ENCODE data around the gene RTN4R. TPM values are rescaled to one million over a fixed set of nuclear protein-coding genes. Genes with fewer than 3 reads are reported as not detected.

The RTN4R gene
- total RNA-seq, 4 donors from 2014 or later = 9.1 to 15.7 (median 12.9) TPM

DNA sequence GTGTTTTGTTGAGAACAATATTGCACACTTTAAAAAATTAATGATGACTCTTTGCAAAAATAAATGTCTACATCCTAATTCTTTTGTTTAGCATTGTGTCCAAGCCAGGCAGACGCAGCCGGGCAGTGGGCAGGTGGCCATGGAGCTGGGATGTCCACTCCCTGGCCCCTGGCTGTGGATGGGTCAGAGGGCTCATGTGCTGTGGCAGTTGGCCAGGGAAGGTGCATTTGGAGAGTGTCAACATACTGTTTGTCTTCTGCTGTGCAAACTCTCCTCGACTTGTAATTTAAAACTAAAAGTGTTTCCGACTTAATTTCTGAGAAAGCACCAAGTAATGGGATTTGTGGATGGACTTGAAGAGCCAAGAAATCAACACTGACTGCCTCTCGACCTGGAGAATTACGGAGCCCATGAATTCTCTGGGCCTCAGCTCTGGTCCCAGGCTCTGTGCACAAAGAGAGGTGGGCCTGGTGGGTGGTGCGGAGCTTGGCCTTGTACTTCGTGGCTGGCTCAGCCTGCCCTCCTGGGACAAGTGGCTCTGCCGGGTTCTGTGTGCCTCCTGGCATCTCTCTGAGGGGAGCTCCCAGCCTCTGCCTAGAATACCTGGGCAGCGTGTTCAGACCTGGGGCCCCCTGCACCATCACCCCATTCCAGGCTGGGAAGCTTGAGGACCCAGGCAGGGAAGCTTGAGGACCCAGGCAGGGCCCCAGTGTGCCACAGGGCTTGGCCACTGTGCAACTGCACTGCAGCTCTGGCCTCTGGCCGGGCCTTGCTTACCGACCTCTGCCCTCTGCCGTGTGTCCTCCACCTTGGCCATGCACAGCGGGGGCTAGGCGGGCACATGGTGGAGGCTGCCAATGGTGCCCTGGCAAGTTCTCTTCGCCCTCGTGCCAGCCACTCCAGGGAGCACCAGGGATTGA lies 46.4 kb downstream of the RTN4R start:
- H3K4me3 ChIP-seq (ENCODE audit: low read depth, poor library complexity, severe bottlenecking) = no peak overlapping the region
- 60 to 67% methylated on average over 16 to 17 of the region's 17 CpGs for WGBS, 2 donors
- TF ChIP-seq POLR2A (IDR thresholded peaks at IDR 0.05) = no peak
- intact Hi-C loops (cut with DNase I; ENCODE audit: low total_unique reads) = no loop called here
- DNase-seq (ENCODE audit: low spot score in 2 of 2) = no peak

DNA sequence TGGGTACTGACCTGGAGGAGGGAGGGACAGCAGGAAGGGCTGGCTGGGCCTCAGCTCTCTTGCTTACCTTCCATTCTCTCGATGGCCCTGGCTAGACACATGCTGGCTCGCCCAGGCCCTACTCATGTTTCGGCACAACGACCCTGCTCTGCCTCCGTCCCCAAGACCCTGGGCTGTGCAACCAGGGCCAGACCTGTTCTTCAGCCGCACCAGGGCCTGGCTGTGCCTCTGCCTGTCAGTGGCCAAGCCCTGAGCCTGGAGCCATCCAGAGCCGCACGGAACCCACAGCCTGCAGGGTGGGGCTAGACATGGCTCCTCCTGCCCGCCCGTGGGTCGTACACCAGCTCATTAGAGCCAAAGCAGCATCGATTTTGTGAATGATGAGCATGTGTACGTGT lies 47.5 kb downstream of the RTN4R start:
- 46 to 61% methylated on average over 13 of the region's 13 CpGs for WGBS, 2 donors
- H3K4me3 ChIP-seq (ENCODE audit: low read depth, poor library complexity, severe bottlenecking) = no peak overlapping the region
- DNase-seq (ENCODE audit: low spot score in 2 of 2) = no peak
- intact Hi-C loops (cut with DNase I; ENCODE audit: low total_unique reads) = no loop called here
- TF ChIP-seq POLR2A (IDR thresholded peaks at IDR 0.05) (no peak), CTCF (IDR thresholded peaks at IDR 0.05) (no peak)

GRCh38 chr22:20219667-20220628 lies 48.2 kb downstream of the RTN4R start:
- TF ChIP-seq POLR2A (IDR thresholded peaks at IDR 0.05) = no peak
- no peak for TF ChIP-seq CTCF (IDR thresholded peaks at IDR 0.05)
- no peak for DNase-seq (ENCODE audit: low spot score in 2 of 2)
- no peak overlapping the region for H3K4me3 ChIP-seq (ENCODE audit: low read depth, poor library complexity, severe bottlenecking)
- intact Hi-C loops (cut with DNase I; ENCODE audit: low total_unique reads) = no loop called here
- WGBS, 2 donors = 92% methylated on average over 10 of the region's 10 CpGs

DNA sequence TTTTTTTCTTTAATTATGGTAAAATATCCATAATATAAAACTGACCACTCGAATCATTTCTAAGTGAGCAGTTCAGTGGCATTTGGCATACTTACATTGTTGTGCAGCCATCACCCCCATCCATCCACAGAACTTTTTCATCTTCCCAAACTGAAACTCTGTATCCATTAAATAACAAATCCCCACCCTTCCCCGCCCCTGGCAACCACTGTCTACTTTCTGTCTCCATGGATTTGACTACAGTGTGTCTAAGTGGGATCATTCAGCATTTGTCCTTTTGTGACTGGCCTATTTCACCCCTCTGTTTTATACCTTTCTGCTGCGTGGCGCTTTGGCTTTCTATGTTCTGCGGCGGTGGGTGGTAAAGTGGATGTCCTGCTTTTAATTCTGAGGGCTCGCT lies 49.1 kb downstream of the RTN4R start:
- no peak overlapping the region for H3K4me3 ChIP-seq (ENCODE audit: low read depth, poor library complexity, severe bottlenecking)
- no peak for TF ChIP-seq CTCF (IDR thresholded peaks at IDR 0.05)
- no peak for TF ChIP-seq POLR2A (IDR thresholded peaks at IDR 0.05)
- WGBS, 2 donors = 88 to 89% methylated on average over 7 of the region's 7 CpGs
- no peak for DNase-seq (ENCODE audit: low spot score in 2 of 2)
- intact Hi-C loops (cut with DNase I; ENCODE audit: low total_unique reads) = no loop called here

GRCh38 chr22:20218326-20218872 lies 49.7 kb downstream of the RTN4R start:
- intact Hi-C loops (cut with DNase I; ENCODE audit: low total_unique reads) = no loop called here
- no peak overlapping the region for H3K4me3 ChIP-seq (ENCODE audit: low read depth, poor library complexity, severe bottlenecking)
- TF ChIP-seq POLR2A (IDR thresholded peaks at IDR 0.05) = no peak
- DNase-seq (ENCODE audit: low spot score in 2 of 2) = no peak
- 55 to 57% methylated on average over 14 of the region's 14 CpGs for WGBS, 2 donors

DNA sequence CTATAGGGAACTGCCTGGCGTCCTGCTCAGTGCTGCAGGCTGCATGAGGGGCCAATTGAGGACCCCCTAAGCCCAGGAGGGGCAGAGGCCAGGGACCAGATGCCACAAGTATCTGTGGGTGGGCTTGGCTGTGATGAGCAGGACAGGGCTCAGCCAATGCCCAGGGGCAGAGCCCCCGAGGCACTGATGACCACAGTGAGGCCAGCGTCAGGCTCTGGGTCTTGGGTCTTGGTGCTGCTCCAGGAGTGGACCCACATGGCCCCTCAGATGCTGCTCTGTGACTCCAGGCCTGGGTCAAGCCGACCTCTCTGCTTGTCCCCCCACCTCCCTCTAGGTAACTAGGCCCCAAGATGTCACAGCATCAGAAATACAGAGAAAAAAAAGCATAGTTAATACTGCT lies 50.6 kb downstream of the RTN4R start:
- H3K4me3 ChIP-seq (ENCODE audit: low read depth, poor library complexity, severe bottlenecking) = no peak overlapping the region
- intact Hi-C loops (cut with DNase I; ENCODE audit: low total_unique reads) = no loop called here
- 50 to 65% methylated on average over 3 to 4 of the region's 4 CpGs for WGBS, 2 donors
- DNase-seq (ENCODE audit: low spot score in 2 of 2) = no peak
- TF ChIP-seq POLR2A (IDR thresholded peaks at IDR 0.05) (no peak), CTCF (IDR thresholded peaks at IDR 0.05) (no peak)

Measured in lower leg skin (tissue), 4 donors.